Activated CD4-positive, CD25-positive, alpha-beta regulatory T cell treated with anti-CD3 and anti-CD28 coated beads, Interleukin-2, amount 50 U/mL, for 72 hours (primary cell): ENCODE data around the gene ARID4B.
"Not testable (repeated sequence)": the region's sequence is repeated elsewhere in the genome, so short reads cannot be mapped to it uniquely, and the experiment has no call there.

Experiments used
- DNase-seq: peaks from one replicate; pipeline ENCODE4 v3.0.0; 2021

The ARID4B gene

DNA sequence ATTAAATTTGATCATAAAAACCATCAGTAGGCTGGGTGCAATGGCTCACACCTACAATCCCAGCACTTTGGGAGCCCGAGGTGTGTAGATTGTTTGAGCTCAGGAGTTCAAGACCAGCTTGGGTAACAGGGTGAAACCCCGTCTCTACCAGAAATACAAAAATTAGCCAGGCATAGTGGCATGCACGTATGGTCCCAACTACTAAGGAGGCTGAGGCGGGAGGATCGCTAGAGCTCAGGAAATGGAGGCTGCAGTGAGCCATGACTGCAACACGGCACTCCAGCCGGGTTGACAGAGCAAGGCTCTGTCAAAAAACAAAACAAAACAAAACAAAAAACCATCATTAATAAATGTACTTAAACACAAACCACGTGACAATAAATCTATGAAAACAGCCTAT, 61.0 kb downstream of the ARID4B start:
- DNase-seq = no peak

DNA sequence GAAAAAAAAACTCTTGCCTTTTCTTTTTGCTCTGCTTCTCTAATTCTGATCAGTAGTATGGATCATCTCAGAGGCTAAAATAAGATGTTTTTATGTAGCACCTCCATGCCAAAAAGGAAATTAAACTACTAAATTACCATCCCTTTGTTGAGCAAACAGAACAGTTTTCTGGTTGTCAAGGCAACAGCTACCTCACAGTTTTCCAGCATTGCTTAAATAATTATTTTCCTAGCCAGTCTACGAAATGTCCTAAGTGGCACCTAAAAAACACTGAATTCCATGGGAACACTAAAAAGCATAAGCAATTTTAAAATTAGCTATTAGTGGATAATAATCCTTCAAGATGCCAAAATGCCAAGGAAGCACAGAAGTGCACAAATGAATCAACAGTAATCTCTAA, 61.7 kb downstream of the ARID4B start:
- DNase-seq = no peak

DNA sequence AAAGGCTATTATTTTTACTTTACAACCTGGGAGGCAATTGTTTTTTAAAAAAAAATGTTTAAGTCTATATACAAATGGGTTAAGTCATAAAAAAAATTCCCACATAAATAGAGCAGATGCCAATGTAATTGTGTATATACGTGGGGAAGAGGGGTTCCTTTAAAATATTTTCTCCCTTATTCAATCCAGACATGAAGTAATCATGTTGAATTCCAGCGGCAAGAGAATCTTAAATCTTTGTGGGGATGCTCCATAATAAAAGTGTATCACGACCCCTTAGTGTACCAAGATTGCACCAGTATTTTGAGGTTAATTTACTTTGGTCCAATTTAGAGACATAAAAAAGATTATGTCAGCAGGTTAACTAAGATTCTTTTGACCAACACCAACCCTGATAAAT, 62.1 kb downstream of the ARID4B start:
- no peak for DNase-seq

DNA sequence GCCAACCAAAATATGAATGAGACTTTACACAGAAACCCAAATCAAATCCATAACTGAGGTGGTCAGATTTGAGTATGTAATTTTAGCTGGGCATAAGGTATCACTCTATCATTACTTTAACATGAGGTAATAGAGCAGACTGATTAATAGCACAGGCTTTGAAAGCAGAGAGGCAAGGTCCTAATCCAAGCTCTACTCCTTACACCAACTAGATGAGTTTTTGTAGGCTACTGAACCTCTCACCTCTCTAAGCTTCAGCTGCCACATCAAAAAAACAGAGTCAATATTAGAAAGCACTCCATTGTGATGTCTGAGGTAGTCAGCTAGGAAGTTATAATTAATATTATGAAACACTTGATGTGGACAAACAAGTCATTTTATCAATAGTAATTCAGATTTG, 63.7 kb downstream of the ARID4B start:
- DNase-seq = no peak

DNA sequence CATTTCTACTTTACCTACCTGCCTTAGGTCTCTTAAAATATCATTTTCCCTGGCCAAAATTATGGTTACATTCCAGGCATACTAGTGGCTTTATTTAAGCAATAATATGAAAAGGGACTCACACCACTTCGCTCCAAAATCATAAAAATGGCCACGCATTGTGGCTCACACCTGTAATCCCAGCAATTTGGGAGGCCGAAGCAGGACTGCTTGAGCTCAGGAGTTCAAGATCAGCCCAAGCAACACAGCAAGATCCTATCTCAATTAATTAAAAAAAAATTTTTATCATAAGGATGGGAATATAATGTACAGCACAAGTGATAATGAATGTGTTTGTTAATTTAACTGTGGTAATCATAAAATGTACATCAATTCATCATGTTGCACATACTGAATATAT, 65.4 kb downstream of the ARID4B start:
- DNase-seq = no peak

DNA sequence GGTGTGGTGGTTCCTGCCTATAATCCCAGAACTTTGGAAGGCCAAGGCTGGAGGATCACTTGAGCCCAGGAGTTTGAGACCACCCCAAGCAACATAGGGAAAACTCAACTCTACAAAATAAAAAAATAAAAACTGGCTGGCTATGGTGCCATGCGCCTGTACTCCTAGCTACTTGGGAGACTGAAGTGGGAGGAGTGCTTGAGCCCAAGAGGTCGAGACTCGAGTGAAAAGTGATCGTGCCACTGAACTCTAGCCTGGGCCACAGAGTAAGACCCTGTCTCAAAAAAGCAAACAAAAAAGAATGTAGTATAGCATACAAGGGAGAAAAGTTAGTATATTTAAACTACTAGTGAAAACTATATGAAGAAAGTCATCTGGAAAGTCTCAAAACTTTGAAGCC, 66.7 kb downstream of the ARID4B start:
- no peak for DNase-seq

DNA sequence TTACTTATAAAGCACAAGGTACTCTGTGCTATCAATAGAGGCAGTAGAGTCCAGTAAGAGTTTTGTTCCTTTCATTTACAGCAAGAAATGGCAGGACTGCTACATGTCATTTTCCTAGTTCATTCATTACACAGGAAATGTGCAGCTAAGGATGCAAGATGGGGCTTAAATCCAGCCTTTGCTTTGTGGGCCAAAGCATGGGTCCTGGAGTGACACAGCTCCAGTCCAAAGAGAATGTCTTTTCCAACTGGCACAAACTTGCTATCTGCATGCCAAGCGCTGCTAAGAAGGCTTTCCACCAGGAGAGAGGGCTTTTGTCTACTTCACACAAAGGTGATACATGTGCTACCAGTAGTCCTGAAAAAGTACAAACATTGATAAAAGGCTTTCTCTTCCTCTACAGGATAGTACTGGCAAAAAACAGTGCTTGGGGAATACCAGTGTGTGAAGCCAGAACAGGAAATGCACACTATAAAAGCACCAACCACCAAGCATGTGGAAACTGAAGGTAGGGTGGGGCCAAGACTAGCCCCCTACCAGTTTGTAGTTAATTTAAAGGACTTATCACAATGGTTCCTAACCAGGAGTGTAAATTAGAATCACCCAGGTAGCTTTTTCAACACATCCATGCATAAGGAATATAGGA, 68.7 kb downstream of the ARID4B start:
- DNase-seq = no peak

DNA sequence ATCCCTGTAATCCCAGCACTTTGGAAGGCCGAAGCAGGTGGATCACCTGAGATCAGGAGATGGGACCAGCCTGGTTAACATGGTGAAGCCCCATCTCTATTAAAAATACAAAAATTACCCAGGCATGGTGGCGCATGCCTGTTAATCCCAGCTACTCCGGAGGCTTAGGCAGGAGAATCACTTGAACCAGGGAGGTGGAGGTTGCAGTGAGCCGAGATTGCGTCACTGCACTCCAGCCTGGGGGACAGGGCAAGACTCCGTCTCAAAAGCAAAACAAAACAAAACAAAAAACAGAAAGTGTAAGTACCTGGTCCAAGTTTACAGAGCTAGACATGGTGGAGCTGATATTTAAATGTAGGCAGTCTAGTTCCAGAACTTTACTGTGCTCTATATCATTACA, 69.9 kb downstream of the ARID4B start:
- not testable (repeated sequence) for DNase-seq

DNA sequence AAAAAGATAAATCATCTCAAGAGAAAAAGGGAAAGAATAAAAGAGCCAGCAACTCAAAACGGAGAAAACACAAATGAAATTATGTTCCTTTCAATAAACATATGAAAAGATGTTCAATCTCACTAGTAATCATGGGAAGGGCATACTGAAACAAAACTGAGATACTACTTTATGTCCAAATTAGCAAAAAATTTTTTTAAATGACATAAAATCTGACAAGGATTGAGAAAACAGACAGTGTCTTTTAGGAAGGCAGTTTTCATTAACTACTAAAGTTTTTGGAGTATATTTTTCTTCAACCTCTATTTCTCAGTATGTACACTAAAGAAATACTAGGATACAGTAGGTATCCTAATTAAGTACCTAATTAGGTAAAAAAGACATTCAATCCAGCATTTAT, 73.3 kb downstream of the ARID4B start:
- DNase-seq = no peak

DNA sequence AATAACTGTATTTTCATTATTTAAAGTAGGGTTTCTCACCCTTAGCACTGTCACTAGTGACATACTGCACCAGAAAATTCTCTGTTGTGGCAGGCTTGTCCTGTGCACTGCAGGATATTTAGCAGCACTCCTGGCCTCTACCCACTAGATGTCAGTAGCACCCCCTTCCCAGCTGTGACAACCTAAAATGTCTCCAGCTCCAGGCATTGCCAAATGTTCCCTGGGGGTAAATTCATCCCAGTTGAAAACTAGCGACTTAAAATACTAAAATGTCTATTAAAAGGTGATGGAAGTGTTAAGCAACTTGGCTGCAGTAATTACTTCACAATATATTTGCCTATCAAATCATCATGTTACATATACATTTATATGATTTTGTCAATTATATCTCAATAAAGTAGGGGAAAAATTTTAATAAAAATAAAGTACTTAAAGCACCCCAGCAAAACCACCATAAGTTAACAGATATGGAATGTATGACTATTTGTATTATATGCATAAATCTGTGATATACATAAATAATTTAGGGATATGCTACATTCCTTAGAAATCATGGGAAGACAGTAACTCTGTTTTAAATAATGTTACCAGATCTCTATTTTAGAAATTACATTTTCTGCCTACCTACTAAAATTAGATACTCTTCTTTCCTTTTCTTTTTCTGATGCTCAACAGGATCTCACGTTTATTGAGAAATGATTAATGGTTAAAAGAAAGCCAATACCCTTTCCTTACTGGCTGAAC, 74.6 kb downstream of the ARID4B start:
- DNase-seq = no peak

DNA sequence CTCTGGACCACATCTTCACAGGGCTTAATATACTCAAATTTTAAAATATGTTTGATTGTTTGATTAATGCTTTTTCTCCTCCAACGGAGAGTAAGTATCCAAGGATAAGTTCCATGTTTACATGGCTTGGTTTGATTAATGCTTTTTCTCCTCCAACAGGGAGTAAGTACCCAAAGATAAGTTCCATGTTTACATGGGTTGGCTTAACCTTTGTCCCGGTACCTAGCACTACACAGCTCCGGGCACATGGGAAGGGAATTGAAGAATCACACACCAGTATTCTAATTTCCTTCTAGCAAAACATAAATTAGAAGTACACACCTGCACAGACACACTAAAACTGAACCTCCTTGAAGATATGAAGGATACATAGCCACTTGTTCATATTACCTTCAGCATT, 77.5 kb downstream of the ARID4B start:
- DNase-seq = no peak

DNA sequence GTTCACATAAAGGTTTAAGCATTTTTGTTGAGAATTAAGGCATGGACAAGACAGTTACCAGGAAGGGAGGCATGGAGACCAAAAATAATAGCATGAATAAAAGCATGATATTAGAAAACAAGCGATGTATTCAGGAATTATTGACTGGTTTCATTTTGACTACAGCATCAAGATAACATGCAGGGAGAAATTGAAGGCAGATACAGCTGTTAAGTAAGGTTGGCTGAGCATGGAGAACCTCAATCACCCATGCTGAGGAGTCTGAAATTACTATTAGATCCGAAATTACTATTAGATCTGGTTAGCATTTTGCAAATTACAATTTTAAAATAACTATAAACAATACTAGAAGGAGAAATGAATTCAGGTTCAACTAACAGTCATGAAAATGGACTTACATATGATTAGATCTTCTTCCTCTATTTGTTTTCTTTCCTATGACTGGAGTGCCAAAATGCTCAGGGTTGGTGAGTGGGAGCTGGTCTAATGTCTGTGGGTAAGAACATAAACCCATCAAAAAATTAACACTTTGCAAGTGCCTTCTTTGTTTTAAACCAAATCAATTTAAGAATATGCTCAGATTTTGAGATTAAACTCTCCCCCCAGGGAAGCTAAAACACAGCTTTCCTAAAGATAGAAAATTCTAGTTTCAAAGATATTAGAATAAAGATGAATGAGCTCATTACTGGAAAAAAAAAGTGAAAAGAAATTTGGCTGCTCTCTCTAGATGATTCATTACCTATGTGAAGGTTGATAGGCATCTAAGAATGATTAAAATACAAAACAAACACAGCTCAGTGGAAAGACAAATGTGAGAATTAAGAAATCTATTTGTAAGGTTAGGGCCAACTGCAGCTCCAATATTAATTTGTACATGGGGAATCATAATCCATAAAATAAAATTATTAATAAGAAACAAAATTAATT, 81.7 kb downstream of the ARID4B start:
- DNase-seq = no peak

DNA sequence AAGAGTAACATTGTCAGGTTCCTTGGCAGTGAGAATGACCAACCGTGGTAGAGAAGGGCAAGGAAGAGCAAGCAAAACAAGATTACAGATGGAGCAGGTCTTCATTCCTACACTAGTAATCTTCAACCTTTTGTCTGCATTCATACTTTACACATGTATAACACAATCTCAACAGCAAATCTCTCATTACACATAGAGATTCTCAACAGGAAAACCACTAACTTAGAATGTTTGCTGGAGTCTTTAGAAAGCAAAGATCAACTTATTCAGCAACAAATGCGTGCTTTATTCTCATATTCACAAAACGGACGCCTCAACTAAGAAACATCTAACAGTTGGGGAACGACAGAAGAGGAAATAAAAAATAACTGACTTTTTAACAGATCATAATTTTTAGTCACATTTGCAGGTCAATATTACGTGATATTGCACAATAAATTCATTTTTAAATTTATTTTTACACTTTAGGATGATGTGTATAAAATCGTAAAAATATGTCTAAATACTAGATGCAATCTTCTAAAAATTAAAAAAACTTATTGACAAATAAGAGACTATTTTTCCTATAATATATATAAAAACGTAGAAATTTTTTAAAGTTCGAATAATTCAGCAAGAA, 82.9 kb downstream of the ARID4B start:
- no peak for DNase-seq

DNA sequence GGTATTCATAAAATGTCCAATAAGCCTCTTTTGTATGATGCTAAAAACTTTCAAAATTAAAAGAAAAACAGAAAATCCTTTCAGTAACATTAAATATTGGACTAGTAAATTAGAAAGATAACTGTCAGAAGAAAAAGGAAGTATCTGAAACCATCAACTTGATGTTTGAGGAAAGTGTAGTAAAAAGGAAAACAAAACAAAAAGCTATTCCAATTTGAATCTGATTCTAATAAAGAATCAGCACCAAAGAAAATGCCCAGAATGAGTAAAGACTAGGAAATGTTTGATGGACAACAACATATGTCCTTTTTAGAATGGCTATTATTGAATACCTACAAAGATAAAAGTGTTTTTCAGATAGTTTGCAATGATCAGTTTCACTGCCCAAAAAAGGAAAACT, 87.0 kb downstream of the ARID4B start:
- no peak for DNase-seq

DNA sequence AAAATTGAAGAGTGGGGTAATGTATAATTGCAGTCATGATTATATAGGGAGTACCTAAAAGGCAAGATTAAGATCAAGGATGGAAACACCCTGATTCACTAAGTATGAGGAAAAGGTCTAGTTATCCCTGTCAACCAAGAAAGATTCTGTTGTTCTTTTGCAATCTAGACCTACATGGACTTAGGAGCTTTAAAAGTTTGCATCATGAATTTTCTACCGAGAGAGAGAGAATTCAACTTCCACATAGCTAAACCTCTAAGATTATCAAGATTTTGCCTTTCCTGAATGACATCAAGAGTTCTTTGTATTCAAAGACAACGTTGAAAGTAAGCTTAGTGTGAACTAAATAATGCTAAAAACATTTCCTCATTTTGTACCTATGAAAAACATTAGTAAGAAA, 88.1 kb downstream of the ARID4B start:
- DNase-seq = no peak

DNA sequence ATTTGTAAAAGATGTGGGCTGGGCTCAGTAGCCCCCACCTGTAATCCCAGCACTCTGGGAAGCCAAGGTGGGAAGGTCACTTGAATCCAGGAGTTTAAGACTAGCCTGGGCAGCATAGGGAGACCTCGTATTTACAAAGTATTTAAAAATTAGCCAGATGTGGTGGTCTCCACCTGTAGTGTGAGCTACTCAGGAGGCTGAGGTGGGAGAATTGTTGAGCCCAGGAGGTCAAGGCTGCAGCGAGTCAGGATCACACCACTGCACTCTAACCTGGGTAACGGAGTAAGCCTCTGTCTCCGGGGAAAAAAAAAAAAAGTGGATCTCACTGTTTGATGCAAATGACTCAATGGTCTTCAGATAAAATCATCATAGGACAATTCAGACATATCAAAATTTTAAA, 89.4 kb downstream of the ARID4B start:
- no peak for DNase-seq

DNA sequence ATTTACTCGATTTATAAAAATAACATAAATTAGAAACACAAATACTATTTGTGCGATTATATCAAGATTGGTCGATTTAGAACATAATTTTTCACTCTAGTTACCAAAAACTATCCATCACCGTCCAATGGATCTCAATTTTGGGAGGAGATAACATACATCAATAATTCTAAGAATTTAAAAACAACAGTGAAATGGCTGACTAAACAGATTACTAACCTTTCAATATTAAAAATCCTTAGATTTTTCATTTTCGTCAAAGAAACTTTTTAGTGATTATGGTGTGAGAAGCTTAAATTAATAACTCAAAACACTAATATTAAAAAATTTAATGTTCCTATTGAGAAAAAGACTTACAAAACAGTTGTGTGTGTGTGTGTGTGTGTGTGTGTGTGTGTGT, 91.9 kb downstream of the ARID4B start:
- no peak for DNase-seq

DNA sequence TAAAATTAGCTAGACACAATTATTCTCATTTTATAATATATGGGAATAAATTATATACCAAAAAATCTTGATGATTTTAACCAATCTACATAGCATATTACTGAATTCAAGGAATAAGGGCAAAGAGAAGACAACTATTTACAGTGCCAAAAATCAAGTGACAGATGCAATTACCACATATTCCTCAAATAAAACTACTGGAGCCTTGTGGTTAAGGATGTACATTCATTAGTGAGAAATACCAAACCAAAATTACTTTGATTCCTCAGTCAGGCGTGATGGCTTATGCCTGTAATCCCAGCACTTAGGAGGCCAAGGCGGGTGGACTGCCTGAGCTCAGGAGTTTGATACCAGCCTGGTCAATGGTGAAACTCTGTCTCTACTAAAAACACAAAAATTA, 98.1 kb downstream of the ARID4B start:
- no peak for DNase-seq

DNA sequence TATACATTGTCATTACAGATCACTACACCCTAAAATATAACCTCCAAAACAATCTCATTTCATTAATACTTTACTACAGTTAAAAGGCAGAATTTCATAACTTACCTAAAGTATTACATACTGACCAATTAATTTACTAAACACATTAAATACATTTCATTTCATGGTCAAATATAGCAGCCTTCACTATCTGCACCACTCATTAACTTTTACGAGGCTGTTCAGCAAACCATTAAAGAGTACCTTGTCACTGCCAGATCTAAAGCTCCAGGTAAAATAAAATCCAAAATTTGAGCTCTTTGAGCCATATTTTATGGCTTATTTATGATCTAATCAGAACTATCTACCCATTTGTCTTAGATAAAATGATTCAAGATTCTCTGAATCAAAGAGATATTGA, 100.6 kb downstream of the ARID4B start:
- DNase-seq = no peak

DNA sequence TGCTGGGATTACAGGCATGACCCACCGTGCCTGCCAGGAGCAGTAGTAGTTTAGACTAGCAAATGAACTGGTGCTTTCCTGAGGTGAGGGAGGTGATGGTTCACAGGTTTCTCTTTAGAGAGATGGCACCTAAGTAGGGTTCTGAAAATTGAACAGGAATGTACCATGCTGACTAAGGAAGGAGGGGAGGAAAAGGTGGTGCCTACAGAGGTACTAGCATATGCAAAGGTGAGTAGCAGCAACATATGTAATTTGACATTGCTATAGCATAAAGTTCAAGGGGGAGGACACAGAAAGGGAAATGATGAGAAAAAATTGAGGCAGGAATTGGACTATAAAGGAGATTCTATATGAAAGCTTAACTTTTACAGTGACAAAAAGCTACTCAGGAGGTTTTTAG, 101.0 kb downstream of the ARID4B start:
- no peak for DNase-seq

DNA sequence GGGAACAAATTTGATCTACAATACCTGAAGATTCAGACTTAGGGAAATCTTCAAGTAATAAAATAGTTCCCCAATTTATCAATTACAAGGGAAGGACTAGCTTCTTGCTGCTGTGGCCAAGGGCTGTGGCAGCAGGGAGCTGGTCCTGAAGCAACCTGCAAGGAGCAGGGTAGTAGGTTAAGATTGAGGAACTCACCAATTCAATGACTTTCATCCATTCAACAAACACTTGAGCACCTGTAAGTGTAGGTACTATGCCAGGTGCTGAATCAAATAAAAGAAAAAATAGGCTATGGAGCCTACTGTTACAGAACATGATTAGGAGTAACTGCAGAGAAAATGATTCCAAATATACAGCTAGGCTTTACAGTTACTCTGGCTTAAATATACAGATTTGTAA, 102.7 kb downstream of the ARID4B start:
- DNase-seq = no peak

DNA sequence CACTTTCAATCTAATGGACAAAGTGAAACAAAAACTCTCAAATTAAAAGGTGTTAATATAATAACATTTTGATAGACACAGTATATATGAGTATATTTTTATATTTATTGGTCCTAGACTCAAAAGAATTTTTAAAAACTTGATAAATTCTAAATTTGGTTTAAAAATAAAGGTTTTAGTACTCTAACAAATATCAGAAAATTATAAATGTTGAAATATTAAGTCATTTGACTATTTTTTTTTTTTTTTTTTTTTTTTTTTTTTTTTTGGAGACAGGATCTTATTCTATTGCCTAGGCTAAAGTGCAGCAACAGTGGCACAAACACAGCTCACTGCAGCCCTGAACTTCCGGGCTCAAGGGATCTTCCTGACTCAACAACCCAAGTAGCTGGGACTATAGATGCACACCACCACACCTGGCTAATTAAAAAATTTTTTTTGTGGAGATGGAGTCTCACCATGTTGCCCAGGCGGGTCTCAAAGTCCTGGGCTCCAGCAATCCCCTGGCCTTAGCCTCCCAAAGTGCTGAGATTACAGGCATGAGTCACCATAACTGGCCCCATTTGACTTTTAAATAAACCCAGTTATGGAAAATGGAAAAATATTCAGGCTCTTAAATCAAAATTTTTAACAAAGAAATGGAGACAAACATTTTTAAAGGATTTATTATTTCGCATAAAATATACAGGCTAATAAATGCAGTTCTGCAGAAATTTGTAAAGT, 106.2 kb downstream of the ARID4B start:
- DNase-seq = no peak

DNA sequence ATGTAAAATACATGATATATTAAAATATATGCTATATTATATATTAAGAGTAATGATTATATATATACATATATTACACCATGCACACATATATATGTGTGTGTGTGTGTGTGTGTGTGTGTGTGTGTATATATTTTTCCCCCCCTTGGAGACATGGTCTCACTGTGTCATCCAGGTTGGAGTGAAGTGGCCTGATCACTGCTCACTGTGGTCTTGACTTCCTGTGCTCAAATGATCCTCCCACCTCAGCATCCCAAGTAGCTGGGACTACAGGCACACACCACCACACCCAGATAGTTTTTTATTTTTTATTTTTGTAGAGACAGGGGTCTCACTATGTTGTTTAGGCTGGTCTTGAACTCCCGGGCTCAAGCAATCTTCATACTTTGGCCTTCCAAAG, 112.5 kb downstream of the ARID4B start:
- no peak for DNase-seq
